HG03439 (cell line): Measurements from ENCODE around the gene TDRD9.
"Not testable (repeated sequence)": the region's sequence is repeated elsewhere in the genome, so short reads cannot be mapped to it uniquely, and the experiment has no call there.

Experiments
- ATAC-seq: cut with Tn5 transposase; IDR thresholded peaks from one replicate; pipeline ENCODE4 v1.9.1; 2021; ENCODE audit warnings: mild to moderate bottlenecking, moderate library complexity; ENCODE audit not compliant: unreplicated experiment

TDRD9 gene, protein sequence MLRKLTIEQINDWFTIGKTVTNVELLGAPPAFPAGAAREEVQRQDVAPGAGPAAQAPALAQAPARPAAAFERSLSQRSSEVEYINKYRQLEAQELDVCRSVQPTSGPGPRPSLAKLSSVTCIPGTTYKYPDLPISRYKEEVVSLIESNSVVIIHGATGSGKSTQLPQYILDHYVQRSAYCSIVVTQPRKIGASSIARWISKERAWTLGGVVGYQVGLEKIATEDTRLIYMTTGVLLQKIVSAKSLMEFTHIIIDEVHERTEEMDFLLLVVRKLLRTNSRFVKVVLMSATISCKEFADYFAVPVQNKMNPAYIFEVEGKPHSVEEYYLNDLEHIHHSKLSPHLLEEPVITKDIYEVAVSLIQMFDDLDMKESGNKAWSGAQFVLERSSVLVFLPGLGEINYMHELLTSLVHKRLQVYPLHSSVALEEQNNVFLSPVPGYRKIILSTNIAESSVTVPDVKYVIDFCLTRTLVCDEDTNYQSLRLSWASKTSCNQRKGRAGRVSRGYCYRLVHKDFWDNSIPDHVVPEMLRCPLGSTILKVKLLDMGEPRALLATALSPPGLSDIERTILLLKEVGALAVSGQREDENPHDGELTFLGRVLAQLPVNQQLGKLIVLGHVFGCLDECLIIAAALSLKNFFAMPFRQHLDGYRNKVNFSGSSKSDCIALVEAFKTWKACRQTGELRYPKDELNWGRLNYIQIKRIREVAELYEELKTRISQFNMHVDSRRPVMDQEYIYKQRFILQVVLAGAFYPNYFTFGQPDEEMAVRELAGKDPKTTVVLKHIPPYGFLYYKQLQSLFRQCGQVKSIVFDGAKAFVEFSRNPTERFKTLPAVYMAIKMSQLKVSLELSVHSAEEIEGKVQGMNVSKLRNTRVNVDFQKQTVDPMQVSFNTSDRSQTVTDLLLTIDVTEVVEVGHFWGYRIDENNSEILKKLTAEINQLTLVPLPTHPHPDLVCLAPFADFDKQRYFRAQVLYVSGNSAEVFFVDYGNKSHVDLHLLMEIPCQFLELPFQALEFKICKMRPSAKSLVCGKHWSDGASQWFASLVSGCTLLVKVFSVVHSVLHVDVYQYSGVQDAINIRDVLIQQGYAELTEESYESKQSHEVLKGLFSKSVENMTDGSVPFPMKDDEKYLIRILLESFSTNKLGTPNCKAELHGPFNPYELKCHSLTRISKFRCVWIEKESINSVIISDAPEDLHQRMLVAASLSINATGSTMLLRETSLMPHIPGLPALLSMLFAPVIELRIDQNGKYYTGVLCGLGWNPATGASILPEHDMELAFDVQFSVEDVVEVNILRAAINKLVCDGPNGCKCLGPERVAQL (N-terminal part only)

DNA sequence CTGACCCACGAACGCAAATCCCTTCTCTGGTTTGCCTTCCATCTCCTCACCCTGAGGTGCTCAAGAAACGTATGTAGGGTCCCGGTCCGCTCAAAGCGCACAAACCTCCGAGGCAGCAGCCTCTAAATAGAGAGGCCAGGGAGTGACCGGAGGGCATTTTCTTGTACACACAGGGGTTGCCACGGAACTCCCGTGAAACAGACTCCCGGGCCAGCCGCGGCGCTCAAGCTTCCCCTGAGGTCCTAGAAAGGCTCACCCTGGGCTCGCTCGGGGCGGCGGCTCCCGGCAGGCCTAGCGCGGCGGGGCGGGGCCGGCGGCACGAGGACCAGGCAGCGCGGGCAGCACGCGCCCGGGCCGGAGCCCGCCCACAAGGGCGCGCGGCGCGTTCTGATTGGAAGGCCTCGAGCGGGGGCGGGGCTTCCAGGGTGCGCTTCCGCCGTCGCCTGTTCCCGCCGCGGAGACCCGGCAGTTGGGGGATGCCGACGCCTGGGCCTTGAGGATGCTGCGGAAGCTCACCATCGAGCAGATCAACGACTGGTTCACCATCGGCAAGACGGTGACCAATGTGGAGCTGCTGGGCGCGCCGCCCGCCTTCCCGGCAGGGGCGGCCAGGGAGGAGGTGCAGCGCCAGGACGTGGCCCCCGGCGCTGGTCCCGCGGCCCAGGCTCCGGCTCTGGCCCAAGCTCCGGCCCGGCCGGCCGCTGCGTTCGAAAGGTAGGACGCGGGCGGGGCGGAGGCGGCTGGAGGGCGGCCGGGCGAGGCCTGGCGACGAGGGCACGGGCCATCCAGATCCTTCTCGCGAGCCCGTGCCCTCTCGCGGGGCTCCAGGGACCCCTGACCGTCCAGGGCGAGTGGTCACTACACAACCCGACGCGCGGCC, at the start of gene TDRD9:
TDRD9 (plus strand) TSS at position 446 of the 880 bp plus-strand sequence; CDS start at position 500, 54 bp downstream.
- no peak for ATAC-seq

DNA sequence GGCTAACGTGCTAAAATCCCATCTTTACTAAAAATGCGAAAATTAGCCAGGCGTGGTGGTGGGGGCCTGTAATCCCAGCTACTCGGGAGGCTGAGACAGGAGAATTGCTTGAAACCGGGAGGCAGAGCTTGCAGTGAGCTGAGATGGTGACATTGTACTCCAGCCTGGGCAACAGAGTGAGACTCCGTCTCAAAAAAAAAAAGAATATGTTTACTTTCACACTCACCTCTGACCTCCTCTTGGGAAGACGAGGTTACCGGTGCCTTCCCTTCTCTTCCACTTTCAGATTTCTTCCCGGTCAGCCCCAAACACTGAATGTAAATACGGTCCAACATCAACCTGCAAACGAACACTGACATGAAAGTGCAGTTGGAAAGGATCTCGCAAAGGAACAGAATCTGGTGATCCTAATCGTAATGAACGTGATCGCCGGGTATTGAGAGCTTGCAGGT, 49.1 kb upstream of the TDRD9 start:
- ATAC-seq: no peak

DNA sequence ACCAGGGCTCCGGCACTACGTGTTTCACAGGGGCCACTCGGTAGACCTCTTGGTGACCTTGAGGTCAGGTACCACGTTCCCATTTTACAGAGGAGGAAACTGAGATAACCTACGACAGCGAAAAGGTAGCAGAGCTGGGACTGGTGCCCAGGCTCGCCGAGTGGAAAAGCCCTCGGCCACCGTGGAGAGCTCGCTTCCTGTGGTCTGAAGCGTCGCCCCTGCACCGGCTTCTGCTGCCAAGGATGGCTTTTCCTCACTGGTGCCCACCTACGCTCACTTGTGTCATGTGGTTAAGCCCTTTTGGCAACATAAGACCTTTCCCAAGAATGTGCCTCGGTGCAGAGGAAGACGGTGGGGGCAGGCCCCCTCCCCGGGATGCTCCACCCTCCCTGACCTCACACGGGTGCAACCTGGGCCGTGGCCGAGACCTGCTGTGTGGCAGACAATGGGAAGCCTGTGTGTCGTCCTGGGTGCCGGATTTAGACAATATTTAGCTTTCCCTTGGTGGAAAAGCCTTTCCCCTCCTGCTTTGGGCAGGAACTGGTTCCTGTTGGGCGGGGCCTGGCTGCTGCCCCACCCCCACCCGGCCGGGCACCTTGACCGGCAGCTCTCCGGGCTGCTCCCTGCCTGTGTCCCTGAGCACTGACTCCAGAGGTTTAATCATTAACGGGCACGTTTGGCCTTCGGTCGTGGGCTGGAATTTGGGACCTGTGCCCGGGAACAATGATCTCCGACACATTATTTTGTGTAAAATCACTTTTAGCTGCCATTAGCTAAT, 48.5 kb upstream of the TDRD9 start:
- no peak for ATAC-seq

DNA sequence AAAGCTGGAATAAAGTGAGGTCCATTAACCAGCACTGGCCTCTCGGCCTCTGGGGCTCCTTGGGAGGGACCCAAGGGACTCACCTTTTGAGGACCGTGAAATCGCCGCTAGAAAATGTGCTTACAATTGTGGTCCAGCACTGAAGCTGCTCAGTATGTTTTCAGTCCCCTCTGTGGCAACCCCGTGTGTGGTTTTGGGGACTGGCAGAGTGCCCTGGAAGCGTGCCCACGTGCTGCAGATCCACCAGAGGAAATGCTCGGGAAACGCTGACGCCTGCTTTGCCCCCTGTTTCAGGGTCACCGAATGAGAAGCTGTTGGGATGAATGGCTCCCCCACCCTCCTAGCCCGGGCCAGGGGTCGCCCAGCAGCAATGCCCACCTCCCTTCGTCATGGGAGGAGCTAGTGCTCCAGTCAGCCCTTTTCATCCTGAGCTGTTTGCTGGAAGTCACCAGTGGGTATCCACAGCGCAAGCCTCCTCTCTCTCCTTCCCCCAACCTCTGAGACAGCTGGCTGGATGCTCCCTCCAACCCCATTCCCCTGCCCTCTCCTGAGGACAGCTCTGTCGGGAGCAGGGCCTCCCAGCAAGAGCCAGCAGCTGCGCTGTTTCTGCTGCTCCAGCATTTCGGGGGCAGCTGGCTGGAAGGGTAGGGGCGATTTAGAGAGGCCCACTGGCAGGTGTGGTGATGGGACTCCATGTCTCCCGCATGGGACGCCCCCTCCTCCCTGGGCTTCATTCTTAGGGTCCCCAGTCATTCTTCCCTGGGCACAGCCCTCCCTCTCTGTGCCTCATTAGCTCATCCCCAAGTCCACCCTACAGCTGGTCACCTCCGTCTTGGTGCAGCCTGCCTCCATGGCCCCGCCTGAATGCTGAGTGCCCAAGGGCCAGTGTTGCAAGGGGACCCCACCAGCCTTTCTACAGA, 47.6 kb upstream of the TDRD9 start:
- no peak for ATAC-seq

DNA sequence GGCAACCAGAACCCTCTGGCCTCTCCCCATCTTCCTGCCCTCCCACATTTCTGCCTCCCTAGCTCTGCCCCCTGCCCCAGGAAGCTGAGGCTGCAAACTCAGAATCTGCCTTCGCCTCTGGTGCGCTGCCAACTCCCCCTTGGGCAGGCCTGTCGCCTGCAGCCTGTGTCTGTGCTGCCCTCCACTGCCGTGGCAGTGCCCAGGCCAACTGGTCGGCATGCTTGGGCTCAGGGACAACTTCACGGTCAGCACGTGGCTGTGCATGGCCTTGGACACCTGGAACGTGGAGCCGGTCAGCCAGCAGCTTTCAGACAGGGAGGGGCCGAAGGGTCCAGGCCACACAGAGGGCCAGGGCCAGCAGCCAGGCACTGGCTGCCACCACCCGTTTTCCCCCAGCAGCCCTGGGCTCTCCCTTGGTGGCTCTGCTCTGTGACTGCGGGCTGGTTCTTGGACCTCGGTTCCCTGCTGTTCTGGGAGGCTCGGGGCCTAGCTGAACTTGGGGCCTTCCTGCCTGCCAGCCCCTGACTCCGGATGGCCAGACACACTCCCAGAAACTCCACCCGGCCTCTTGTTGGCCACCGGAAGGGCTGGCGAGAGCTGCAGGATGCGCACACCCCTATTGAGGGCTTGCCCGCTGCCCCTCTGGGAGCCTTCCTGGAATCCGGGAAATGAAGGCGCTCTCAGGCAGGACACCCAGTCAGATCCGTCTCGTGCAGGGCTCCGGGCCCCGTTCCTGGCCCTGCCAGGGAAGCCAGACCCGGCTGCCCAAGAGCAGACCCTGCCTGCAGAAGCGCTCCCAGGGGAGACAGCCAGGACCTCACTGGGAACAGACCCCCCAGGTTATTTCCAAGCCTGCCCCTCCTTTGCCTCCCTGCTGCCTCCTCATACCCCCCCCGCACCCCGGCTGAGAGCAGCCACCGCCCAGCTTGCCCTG, 46.7 kb upstream of the TDRD9 start:
- ATAC-seq: no peak

DNA sequence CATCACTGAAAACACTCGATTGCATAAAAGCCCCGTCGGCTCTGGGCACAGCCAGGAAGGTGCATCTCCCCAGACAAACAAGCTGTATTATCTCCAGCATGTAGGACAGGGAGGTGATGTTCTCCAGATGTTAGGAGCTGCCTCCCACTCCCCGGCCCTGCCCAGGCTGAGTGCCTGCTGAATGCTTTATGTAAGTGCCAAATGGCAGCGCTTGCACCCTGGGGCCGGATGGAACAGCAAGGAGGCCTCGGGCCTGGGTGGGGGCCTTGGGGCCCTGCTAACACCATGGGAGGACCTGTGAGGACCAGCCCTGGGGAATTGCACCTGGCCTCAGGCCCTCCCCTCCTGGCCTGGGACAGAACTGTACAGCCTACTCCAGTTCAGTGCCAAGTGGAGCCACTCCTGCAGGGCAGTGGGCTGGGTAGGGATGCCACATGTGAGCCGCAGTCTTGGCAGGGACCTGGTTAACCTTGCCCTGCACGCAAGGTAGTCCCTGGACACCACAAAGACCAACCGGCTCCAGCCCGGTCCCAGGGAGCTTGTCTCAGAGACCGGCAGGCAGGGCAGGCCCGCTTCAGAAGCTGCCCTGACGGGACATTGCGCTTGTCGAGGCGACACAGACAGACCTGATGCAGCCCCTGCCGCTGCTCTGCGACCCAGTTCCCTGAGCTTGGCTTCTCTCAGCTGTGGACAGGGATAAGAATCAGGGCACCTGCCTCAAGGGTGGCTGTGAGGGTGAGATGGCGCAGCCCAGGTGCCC, 45.6 kb upstream of the TDRD9 start:
- no peak for ATAC-seq

DNA sequence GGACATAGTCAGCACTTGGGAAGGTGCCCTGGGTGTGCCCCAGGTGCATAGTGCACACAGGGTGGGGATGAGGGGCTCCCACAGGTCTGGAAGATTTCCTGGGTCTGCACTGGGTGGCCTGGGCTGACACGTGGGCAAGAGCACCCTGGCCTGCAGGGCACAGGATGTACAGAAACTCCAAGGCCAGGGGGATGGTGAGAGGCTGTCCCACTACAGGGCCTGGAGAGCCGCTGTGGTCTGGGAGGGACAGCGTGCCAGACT, 45.1 kb upstream of the TDRD9 start:
- no peak for ATAC-seq

DNA sequence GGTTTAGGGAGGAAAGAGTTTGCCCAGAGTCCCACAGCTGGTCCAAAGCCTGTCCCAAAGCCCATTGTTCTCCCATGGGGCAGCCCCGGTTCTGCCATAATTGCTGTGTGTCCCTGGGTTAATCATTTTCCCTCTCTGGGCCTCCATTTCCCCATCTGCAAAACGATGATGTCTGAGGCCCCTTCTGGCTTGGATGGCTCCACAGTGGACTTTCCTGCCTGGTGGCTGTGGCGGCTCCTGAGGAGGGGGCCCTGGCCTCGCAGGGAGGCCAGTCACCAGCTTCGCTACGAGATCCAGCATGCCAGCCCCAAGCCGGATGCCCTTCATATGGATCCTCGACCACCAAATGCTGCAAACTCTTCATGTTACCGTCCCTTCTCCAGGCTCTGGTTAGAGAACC, 43.4 kb upstream of the TDRD9 start:
- no peak for ATAC-seq

DNA sequence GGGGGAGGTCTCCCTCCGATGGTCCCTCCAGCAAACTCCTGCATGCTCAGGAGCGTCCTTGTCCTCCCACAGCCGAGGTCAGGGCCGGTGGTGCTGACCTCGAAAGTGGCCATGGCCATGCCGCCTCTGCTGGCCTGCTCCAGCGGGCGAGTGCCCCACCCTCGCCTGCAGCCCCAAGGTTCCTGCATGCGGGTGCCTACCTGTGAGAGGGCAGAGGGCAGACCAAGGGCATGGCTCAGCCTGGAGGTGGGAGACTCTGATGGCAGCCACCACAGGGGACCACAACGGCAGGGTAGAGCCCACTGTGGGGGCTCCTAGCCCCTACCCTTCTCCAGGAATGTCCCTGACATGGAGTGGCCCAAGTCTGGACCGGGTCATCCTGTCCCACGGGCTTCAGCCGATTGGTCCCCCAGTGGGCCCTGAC, 42.7 kb upstream of the TDRD9 start:
- no peak for ATAC-seq

DNA sequence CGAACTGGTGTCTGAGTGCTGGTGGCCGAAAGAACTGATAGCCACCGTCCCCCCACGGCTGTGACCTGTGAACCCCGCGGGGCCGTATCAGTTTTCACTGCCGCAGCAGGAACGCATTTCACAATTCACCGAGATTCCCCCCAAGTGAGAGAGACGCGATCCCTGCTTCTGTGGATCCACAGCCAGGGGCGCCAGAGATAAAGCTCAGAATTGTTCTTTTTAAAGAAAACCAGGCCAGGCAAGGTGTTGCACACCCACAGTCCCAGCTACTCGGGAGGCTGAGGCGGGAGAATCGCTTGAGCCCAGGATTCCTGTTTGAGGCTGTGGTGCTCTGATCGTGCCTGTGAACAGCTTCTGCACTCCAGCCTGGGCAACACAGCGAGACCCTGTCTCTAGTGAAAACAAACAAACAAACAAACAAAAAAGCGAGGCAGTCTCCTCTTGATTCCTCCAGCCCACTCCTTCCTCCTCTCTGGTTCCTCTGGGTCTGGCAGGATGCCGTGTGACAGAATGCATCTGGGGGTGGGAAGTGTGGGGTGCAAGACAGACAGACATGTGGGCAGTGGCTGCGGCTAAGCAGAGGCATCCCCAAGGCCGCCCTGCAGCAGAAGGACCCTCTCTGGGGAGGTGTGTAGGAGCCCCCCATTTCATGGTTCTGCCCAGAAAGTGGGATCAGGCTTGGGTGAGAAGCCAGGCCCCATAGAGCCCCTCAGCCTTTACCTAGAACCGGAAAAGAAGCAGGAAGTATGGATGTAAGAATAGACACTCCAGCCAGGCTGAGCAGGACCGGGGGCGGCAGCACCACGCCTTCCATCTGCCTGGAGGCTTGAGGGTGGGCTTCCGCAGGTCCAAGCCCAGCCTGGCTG, 41.7 kb upstream of the TDRD9 start:
- no peak for ATAC-seq

DNA sequence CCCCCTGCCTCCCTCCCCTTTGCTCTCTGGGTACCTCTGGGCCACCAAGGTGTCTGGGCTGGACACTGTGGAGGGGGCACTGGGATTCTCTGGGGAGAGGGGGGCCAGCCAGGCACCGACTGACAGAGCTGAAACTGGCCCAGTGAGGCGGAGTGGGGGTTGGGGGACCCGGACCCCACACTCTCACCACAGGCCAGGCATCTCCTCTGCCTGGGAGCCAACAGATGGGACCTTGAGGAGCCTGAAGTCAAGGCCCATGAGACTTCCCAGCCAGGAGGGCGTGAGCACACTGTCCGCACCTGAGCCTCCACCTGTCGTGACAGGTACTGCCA, 41.1 kb upstream of the TDRD9 start:
- ATAC-seq: no peak

DNA sequence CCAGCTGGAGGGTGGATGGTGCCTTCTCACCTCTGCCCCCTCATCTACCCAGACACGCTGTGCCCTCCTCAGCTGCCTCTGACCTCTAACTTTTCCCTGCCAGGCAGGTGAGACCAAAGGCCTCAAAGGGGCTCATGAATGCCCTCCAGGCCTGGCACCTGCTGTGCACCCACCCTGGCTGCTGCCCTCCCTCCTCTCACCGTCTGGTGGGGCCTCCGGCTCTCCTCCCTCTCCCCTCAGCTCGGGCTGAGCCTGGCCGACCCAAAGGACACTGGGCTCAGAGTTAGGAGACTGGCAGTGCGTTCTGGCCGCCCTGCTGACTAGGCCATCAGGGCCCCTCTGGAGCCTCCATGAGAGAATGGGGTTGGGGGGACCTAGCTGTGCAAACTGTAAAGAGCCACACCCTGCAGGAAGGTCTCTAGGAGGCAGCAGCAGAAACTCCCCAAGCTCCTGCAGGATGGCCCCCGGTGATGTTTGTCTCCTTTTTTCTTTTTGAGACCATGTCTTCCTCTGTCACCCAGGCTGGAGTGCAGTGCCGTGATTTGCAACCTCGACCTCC, 40.6 kb upstream of the TDRD9 start:
- no peak for ATAC-seq

DNA sequence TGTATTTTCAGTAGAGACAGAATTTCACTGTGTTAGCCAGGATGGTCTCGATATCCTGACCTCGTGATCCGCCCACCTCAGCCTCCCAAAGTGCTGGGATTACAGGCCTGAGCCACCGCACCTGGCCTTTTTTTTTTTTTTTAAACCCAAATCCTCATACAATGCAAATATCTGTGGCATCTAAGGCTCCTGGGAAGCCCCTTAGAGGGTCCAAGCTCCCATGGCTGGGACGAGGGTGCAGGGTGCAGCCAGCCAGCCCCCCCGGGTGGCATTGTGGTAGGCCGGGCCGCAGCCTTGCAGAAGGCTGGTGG, 39.3 kb upstream of the TDRD9 start:
- not testable (repeated sequence) for ATAC-seq

DNA sequence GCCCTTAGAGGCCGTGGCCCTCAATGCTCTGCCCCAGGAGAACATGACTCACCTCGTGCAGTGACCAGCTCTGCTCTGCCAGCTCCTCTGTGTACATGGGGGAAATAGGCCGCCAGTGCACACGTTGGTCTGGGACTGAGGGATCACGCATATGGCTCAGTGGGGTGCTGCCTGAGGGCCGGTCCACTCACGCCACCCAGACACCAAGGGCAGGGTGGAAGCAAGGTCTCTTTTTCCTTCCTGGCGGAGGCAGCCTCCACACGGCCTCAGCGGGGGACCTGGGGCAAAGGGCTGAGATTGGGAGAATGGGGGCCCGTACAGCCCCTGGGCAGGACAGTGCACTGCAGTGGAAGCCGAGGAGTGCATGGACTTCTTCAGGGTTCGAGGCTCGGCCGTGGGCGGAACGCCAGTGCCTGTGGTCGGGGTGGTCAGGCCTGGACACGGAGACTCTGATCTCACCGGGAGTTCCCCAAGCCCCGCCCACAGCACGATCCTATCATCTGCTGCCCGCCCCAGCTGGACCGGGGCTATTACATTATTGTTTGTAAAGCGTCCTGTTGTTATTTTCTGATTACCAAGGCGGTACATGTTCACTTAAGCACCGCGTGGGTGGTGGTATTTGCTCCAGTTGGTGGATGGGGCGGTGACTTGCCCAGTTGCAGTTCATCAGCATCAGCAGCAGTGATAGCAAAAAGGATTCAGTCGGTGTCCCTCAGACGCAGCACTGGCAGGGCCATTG, 38.8 kb upstream of the TDRD9 start:
- no peak for ATAC-seq

DNA sequence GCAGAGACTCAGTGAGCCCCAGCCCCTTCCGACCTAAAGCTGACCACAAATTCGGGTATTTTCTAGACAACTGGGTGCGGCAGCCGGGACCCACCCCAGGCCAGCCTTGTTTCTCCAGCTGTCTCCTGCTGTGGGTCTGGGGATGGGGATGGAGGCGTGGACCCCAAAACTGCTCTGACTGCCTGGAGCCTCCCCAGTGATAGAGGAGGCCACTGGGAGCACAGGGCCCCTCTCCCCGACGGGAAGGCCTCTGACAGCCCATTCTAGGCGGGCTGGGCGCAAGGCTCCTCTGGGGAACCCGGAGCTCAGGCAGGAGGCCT, 38.2 kb upstream of the TDRD9 start:
- ATAC-seq: no peak
